GM18511 (cell line): ENCODE data around the gene GPR132.
"Not testable (repeated sequence)": the region's sequence is repeated elsewhere in the genome, so short reads cannot be mapped to it uniquely, and the experiment has no call there.

Experiments
- ATAC-seq: cut with Tn5 transposase; IDR thresholded peaks from one replicate; pipeline ENCODE4 v1.9.1; 2021; ENCODE audit warnings: mild to moderate bottlenecking, moderate library complexity; ENCODE audit not compliant: unreplicated experiment

Gene GPR132

DNA sequence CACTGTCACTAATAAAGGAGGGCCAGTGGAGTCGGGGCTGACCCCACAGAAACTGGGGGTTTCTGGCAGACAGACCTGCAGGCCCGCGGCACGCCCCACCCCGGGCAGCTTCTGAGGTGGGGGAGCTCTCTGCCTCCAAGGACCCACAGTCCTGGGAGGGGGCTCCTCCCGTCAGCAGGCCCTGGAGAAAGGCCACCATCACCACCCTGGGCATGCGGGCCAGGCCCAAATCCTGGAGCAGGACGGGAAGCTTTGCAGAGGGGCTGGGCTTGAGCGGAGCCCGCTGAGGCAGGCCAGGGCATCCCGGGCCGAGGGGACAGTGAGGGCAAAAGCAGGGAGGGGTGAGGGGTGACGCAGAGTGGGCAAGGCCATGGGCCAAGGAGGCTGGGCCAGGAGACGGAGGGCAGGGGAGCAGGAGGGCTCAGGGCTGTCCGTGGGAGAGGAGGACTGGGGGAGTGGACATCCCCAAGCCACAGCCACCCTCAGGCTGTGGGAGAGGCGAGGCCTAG lies 11.1 kb upstream of the GPR132 start:
- no peak for ATAC-seq

- peak; percentile 74 for ATAC-seq
These were observed 10.4 kb upstream of the GPR132 start for GRCh38 chr14:105075379-105076295.

GRCh38 chr14:105074601-105075053 lies 9.4 kb upstream of the GPR132 start:
- no peak for ATAC-seq

DNA sequence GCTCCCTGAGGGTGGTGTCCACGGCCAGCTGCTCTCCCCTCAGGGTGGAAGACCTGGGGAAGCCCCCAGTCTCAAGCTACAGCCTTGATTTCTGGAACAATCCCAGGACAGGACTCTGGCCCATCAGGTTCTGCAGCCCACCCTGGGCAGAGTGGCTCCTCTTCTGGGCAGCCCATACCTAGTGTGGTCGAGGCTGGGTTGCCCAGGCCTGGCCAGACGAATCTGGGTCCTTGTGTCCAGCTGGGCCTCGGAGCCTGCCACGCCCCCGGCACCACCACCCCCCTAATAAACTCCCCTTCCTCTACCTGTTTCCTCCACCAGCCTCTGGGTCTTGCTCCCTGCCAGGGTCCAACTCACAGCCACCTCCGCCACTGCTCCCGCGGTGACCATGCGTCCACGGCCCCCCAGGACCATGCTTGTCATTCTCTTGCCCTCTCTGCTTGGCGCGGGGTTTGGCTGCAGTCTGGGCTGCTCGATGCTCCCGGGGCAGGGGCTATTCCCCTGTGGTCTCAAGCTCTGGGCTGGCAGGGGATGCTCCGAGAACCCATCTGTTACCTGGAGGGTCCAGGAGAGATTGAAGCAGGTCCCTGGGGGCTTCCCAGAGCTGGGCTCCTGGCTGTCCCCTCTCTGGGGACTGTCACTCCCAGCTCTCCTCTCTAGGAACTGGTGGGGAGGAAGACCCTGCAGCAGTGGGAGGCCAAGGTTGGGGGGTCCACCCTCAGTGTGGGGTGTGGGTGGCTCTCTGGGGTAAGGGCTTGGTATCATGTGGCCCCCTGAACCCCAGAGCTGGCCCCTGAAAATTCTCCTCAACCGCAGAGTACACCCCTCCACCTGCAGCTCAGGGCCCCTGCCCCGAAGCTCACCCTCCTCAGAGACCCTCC lies 8.7 kb upstream of the GPR132 start:
- ATAC-seq: no peak

DNA sequence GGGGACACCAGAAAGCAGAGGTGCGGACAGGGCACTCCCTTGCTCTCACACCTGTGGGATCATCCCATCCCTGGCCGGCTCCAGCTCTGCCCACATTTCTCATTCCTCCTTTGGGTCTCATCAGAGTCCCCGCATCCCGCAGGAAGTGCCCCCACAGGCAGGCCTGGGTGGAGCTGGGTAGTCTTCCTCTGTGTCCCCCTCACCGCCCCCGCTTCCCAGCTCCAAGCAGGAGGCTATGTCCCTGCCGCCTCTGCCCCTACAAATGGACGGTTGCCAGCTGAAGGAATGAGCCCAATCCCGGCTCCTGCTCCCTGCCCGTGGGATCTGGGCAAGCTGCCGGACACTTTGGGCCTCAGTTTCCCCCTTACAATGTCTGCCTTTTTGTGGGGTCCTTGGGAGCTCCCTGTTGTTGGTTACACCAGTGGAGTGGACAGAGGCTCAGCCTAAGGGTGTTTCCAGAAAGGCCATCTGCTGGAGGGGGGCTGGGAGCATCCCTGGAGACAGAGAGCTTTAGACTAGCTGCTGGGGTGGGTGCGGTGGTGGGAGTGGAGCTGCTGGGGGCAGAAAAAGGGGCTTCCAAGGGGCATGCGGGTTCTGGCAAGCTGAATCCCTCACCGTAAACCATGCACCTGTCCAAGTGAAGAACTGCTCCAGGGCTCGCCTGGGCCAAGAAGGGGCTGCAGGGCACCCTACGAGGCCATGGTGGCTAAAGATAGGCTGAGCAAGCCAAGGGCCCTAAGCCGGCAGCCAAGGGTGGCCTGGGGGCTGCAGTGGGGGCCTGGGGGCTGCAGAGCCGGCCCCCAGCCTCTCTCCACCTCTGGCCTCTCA lies 7.9 kb upstream of the GPR132 start:
- no peak for ATAC-seq

DNA sequence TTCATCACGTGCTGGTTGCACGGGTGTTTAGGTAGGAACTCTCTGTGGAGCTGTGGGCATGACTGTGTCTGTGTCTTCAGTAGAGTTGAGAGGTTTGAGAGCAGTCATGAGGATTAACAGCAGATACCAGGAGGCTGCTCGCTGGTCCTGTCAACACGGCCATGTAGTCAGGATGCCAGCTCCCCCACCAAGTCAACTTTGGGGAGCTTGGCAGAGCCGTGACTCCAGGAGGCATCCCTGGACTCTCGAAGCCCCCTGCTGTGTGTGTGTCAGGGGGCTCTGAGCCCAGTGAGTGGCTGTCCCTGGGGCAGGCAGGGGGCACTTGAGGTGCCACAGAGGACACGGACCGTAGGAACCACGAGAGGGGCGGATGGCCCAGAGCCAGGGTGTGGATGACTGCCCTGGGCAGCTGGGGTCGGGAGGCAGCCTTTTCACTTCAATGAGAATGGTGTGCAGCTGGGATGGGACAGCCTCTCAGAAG lies 7.2 kb upstream of the GPR132 start:
- no peak for ATAC-seq

GRCh38 chr14:105071942-105072341 lies 6.7 kb upstream of the GPR132 start:
- ATAC-seq: no peak

- ATAC-seq: no peak
These were observed 6.1 kb upstream of the GPR132 start for GRCh38 chr14:105071326-105071725.

DNA sequence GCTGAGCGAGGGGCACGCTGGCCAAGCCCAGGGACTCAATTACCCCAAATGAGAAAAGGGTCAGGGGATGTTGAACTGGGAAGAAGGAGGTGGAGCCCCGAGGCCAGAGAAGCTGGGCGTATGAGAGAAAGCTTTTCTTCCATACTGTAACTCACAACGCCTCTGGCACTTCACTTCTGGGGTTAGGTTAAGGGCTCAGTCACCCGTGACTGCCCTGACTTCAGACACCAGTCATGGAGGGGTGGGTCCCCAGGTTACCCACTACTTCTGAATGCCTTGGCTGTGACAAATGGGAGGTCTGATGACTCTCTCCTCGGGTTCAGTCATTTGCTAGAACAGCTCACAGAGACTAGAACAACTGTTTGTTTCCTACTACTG lies 5.5 kb upstream of the GPR132 start:
- no peak for ATAC-seq

GRCh38 chr14:105069871-105070759 lies 4.9 kb upstream of the GPR132 start:
- peak; percentile 39 for ATAC-seq

DNA sequence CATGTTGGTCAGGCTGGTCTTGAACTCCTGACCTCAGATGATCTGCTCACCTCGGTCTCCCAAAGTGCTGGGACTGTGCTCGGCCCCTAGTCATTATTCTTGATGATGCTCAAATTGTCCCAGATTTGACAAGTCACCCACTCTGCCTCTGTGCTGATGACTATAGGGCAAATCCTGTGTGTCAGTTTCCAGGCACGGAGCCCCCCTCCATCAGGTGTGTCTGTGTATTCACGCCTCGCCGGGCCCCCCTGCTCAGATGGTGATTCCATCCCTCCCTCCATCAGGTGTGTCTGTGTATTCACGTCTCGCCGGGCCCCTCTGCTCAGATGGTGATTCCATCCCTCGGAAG lies 4.3 kb upstream of the GPR132 start:
- ATAC-seq: no peak

- ATAC-seq: no peak
These were observed 3.6 kb upstream of the GPR132 start for GRCh38 chr14:105068818-105069217.

DNA sequence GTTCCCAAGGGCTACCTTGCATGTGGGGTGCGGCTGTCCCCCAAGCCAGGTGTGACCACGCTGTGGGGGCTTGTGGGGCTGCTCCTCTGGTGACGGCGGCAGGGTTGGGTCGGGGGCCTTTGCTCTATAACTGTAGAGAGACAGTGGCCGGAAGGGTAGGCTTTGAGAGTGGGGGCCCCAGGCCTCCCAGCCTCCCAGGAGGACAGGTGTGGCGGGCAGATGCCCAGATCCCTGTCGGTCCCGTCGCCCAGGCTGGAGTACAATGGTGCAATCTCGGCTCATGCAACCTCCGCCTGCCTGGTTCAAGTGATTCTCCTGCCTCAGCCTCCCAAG lies 2.7 kb upstream of the GPR132 start:
- no peak for ATAC-seq

DNA sequence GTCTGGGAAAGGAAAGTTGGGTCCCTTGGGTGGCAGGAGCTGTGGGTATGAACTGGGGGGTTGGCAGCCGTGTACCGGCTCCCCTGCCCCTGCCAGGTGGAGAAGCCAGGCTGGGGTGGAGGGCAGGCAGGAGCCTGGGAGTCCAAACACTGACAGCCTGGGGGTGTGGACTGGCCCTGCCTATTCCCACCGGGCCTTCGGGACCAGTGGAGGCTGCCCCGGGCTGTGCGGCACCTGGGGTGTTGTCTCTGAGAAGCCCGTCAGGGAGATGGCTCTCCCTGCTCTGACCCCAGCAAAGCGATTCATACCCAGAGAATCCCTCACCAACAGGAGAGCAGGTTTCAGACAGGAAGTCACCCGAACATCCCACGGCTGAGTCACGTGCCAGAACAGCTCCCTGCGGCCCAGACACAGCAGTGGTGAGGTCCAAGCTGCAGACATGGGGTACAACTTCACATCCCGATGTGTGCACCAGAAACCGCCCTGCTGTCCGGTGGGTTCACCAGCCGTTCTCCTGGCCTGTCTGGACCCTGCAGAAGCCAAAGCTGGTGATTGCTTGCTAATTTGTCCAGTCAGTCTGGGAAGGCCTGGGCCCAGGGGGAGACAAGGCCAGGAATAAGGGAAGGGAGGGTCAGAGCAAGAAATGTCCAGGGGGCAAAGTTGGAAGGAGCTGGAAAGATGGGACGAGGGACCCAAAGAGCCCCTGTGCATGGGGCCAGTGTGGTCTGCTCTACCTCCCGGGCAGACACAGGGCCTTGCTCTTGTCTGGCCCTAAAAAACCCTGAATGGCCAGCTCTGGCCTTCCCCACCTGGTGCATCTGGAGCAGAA lies 2.1 kb upstream of the GPR132 start:
- no peak for ATAC-seq

- ATAC-seq: no peak
These were observed 1.2 kb upstream of the GPR132 start for GRCh38 chr14:105066240-105067071.

GRCh38 chr14:105064721-105065143 lies 498 bp downstream of the GPR132 start:
- no peak for ATAC-seq

DNA sequence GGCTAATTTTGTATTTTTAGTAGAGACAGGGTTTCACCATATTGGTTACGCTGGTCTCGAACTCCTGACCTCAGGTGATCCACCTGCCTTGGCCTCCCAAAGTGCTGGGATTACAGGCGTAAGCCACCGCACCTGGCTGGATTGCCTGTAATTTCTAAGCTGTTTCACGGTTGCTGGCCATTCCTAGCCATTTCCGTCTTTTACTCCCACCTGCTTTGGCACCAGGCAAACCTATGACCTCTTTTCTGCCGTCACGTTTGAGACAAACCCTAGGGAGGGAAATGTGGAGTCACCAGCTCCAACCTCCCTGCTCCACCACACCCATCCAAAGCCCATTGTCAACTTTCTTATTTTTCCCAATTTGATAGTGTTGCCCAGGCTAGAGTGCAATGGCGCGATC lies 1.2 kb downstream of the GPR132 start:
- no peak for ATAC-seq

DNA sequence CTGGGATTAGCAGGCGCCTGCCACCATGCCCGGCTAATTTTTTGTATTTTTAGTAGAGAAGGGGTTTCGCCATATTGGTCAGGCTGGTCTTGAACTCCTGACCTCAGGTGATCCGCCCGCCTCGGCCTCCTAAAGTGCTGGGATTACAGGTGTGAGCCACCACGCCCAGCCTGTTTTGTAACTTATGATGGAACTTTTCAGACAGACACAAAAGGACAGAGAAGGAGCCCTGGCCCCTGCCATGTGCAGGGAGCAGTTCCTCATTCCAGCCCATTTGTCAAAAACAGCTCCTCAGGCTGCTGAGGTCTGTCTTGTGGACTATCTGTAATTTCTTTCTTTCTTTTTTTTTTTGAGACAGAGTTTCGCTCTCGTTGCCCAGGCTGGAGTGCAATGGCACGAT lies 1.7 kb downstream of the GPR132 start:
- not testable (repeated sequence) for ATAC-seq
